ENCODE data around the gene TBC1D22A. TPM values are rescaled to one million over a fixed set of nuclear protein-coding genes. Genes with fewer than 3 reads are reported as not detected.

TBC1D22A gene
- total RNA-seq, 4 donors from 2014 or later, result 31.2 to 111 (median 41.8) TPM

DNA sequence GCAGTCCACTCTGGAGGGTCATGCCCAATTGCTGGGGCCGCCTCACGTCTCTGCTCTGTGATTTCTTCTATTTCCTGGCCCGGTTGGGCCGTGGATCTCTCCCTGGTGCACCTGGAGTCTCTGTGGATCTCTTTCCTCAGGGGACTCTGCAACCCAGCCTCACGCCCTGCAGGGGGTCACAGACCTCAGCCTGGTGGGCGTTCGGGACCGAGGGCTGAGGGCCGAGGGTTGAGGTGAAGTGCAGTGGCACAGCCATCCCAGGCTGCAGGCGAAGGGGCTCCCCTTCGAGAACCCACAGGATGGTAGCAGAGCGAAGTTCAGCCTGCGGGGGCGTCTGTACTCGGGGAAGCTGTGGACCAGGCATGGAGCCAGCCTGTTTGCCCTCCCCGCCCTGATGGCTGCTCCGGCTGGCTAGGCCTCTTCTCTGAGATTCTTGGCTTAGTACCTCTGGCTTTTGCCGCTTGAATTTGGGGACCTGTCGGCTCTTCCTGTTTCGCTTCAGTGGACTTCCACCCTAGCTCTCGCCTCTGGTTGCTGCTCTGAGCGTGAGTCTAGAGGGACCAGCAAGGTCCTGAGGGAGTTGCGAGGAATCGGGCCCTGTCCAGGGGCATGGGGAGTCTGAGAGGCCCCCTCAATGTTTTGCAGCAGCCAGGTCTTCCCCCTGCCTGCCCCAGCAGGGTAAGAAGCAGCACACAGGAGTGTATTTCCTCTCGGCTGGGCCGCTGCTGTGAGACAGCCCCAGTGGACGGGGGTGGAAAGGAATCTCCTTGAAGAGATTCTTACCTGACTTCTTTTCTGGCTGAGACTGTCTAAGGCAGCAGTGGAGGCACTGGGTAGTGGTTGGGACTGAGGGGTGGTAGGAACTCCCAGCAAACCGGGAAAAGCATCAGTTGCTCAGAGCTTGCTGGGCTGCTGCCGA, 140.8 kb downstream of the TBC1D22A start:
- TF ChIP-seq, protein P1, sequence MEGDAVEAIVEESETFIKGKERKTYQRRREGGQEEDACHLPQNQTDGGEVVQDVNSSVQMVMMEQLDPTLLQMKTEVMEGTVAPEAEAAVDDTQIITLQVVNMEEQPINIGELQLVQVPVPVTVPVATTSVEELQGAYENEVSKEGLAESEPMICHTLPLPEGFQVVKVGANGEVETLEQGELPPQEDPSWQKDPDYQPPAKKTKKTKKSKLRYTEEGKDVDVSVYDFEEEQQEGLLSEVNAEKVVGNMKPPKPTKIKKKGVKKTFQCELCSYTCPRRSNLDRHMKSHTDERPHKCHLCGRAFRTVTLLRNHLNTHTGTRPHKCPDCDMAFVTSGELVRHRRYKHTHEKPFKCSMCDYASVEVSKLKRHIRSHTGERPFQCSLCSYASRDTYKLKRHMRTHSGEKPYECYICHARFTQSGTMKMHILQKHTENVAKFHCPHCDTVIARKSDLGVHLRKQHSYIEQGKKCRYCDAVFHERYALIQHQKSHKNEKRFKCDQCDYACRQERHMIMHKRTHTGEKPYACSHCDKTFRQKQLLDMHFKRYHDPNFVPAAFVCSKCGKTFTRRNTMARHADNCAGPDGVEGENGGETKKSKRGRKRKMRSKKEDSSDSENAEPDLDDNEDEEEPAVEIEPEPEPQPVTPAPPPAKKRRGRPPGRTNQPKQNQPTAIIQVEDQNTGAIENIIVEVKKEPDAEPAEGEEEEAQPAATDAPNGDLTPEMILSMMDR (IDR thresholded peaks at IDR 0.05), result no peak
- TF ChIP-seq POLR2AphosphoS5 (IDR thresholded peaks at IDR 0.05) (no peak), EP300 (IDR thresholded peaks at IDR 0.05; ENCODE audit: low read depth) (no peak), POLR2A (IDR thresholded peaks at IDR 0.05) (no peak)

DNA sequence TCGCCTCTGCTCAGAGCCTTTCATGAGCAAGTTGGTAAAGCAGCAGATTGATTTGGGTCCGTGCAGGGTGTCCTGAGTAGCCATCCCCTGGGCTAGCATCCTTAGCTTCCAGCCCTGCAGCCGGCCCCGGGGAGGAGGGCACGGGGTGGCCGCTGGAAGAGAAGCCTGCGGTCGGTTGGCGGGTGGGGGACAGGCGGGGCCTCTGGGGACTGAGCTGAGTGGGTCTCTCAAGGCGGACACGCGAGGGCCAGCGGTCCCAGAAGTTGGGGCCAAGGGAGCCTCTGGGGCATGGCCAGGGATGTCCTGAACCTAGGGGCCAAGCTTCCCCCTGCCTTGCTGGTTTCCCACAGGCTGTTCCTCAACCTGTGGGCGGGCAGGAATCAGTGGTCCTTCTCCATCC, 143.0 kb downstream of the TBC1D22A start:
- no peaks in the 10 kb centered on the region for H3K9me3 ChIP-seq
- no peak overlapping the region for H3K4me3 ChIP-seq
- DNase-seq, result no peak
- H3K36me3 ChIP-seq, result no peaks in the 10 kb centered on the region
- in situ Hi-C loops (cut with MboI; ENCODE audit: low pct_ligation_motif_present in 1 of 4, low pct_unique_long_range_greater_than_20kb in 1 of 4, low sequenced_read_pairs in 3 of 4), result no loop called here
- no peaks in the 10 kb centered on the region for H3K27me3 ChIP-seq
- H3K4me1 ChIP-seq, result no peaks in the 10 kb centered on the region
- TF ChIP-seq POLR2A (IDR thresholded peaks at IDR 0.05) (no peak), EP300 (IDR thresholded peaks at IDR 0.05; ENCODE audit: low read depth) (no peak), POLR2AphosphoS5 (IDR thresholded peaks at IDR 0.05) (no peak)
- TF ChIP-seq, protein P1 (IDR thresholded peaks at IDR 0.05), result no peak
- H3K27ac ChIP-seq, result no peak overlapping the region
- intact Hi-C loops (cut with DNase I; ENCODE audit: low total_unique reads), result no loop called here
- WGBS, 2 donors (ENCODE audit: low coverage in 1 of 2), result 93 to 100% methylated on average over 1 to 14 of the region's 15 CpGs

More for the DNA sequence above, 140.8 kb downstream of the TBC1D22A start:
- Histone ChIP-seq H3K4me3 (no peak overlapping the region), H3K27ac (no peak overlapping the region), H3K4me1 (no peaks in the 10 kb centered on the region), H3K9me3 (no peaks in the 10 kb centered on the region), H3K36me3 (no peaks in the 10 kb centered on the region), H3K27me3 (no peaks in the 10 kb centered on the region)
- no peak for DNase-seq
- 88 to 93% methylated on average over 6 to 28 of the region's 29 CpGs for WGBS, 2 donors (ENCODE audit: low coverage in 1 of 2)
- in situ Hi-C loops (cut with MboI; ENCODE audit: low pct_ligation_motif_present in 1 of 4, low pct_unique_long_range_greater_than_20kb in 1 of 4, low sequenced_read_pairs in 3 of 4), result no loop called here
- intact Hi-C loops (cut with DNase I; ENCODE audit: low total_unique reads), result no loop called here

DNA sequence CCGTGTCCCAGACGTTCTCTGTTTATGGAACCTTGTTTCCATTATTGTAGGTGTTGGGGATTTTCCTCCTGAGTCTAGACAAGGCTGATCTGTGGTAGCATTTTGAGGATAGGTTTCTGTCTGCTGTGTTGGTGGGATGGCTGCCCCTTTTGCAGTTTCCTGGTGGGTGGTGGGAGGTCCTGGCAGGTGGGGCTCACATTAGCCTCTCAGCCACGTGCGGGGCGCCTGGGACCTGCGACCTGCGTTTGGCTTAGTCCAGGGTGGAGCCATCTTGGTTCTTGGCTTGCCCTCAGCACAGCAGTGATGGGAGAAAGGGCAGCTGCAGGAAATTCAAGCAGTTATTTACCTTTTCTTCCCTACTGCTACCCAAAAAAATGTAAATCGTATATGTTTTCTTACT, 143.4 kb downstream of the TBC1D22A start:
- Histone ChIP-seq H3K4me3 (no peak overlapping the region), H3K27ac (no peak overlapping the region), H3K36me3 (no peaks in the 10 kb centered on the region), H3K9me3 (no peaks in the 10 kb centered on the region), H3K27me3 (no peaks in the 10 kb centered on the region), H3K4me1 (no peaks in the 10 kb centered on the region)
- TF ChIP-seq POLR2AphosphoS5 (IDR thresholded peaks at IDR 0.05), result no peak
- no peak for TF ChIP-seq EP300 (IDR thresholded peaks at IDR 0.05; ENCODE audit: low read depth)
- no peak for TF ChIP-seq POLR2A (IDR thresholded peaks at IDR 0.05)
- TF ChIP-seq, protein P1 (IDR thresholded peaks at IDR 0.05), result no peak
- DNase-seq, result no peak
- 84 to 100% methylated on average over 1 to 8 of the region's 8 CpGs for WGBS, 2 donors (ENCODE audit: low coverage in 1 of 2)
- in situ Hi-C loops (cut with MboI; ENCODE audit: low pct_ligation_motif_present in 1 of 4, low pct_unique_long_range_greater_than_20kb in 1 of 4, low sequenced_read_pairs in 3 of 4) (no loop called here), intact Hi-C loops (cut with DNase I; ENCODE audit: low total_unique reads) (no loop called here)

GRCh38 chr22:46906326-46907045, 144.0 kb downstream of the TBC1D22A start:
- intact Hi-C loops (cut with DNase I; ENCODE audit: low total_unique reads), result no loop called here
- in situ Hi-C loops (cut with MboI; ENCODE audit: low pct_ligation_motif_present in 1 of 4, low pct_unique_long_range_greater_than_20kb in 1 of 4, low sequenced_read_pairs in 3 of 4), result no loop called here
- Histone ChIP-seq H3K9me3 (no peaks in the 10 kb centered on the region), H3K4me3 (no peak overlapping the region), H3K4me1 (no peaks in the 10 kb centered on the region), H3K36me3 (no peaks in the 10 kb centered on the region), H3K27me3 (no peaks in the 10 kb centered on the region), H3K27ac (no peak overlapping the region)
- whole genome bisulfite sequencing, 2 donors (ENCODE audit: low coverage in 1 of 2), result 92% methylated on average over 18 of the region's 18 CpGs; no CpG with 5 or more reads in 1 of the 2 donors
- no peak for DNase-seq
- TF ChIP-seq, protein P1 (IDR thresholded peaks at IDR 0.05), result no peak
- no peak for TF ChIP-seq EP300 (IDR thresholded peaks at IDR 0.05; ENCODE audit: low read depth)
- no peak for TF ChIP-seq POLR2AphosphoS5 (IDR thresholded peaks at IDR 0.05)

All from transverse colon (tissue), 4 donors.